Measurements from ENCODE around the gene TGFBR3. TPM values are rescaled to one million over a fixed set of nuclear protein-coding genes. Genes with fewer than 3 reads are reported as not detected.

The TGFBR3 gene
- total RNA-seq, 2 donors from 2014 or later: 60.8 to 62.4 TPM

DNA sequence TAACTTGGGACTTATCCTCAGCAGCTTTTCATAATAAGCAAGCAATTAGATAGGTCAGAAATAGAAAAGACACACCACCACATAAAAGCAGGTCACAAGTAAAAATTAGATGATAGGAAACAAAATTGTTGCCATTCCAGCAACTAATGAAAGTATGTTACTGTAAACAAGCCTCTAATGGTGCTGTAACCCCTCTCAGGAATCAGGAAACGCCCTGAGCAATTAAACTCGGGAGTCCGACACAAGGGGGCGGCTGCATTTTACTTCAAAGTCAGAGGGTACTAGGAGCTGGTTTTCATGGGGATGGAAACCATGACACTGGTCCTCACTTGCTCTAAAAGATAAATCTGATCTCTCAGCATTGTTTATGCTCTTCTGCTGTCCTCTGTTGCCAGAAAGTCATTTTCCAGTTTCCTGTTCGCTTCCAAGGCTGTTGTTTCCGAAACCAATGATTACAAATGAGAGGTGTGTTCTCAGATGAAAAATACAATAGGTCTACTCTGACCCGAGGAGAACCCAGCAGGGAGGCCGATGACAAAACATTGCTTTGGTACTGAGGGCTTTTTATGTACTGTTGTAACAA lies 93.4 kb downstream of the TGFBR3 start:
- H3K27ac ChIP-seq: no peak overlapping the region

DNA sequence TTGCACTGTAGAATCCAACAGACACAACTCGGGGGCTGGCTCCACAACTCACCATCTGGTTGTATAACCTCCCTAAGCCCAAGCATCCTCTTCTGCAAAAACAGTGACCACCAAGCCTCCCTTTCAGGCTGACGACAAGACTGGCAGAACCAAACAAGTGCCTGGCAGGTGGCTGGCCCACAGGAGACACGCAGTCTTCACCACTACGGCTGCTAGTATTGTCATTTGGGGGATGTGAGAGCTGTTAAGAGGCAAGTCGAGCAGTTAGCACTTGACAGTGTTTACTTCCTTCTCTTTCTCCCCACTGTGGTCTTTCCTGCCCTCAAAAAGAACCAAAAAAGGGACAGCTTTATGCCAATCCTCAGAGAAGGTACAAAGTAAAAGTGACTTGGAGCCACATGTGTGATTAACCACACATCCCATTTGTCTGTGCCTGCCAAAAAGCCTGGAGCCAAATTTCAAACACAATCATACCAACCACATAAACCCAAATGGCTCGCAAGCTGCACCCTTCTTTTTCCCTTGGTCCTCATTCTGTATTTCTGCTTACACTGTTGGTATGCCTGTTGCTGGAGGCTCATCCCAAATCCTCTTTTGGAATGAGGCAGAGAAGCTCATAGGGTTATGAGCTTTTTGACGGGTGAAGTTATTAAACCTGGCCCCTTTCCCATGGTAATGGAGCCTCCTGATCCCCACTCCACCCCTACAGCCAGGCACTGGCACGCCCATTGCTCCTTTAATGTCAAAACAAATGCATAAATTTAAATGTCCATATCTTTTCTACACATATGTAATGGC lies 94.1 kb downstream of the TGFBR3 start:
- H3K27me3 ChIP-seq (replicated peaks; ENCODE audit: insufficient read depth): no peaks in the 10 kb centered on the region
- DNase-seq (ENCODE audit: low spot score) (no peak), ATAC-seq (ENCODE audit: insufficient number of reproducible peaks, low FRiP score, low read depth) (no peak)
- H3K36me3 ChIP-seq: no peaks in the 10 kb centered on the region
- H3K27ac ChIP-seq: no peak overlapping the region
- peaks cover 12 to 16% of the 10 kb centered on the region in 2 donors for H3K4me1 ChIP-seq (ENCODE audit: control insufficient read depth in 1 of 2, low read depth in 2 of 2)
- H3K4me3 ChIP-seq: no peak overlapping the region
- TF ChIP-seq, protein P1, sequence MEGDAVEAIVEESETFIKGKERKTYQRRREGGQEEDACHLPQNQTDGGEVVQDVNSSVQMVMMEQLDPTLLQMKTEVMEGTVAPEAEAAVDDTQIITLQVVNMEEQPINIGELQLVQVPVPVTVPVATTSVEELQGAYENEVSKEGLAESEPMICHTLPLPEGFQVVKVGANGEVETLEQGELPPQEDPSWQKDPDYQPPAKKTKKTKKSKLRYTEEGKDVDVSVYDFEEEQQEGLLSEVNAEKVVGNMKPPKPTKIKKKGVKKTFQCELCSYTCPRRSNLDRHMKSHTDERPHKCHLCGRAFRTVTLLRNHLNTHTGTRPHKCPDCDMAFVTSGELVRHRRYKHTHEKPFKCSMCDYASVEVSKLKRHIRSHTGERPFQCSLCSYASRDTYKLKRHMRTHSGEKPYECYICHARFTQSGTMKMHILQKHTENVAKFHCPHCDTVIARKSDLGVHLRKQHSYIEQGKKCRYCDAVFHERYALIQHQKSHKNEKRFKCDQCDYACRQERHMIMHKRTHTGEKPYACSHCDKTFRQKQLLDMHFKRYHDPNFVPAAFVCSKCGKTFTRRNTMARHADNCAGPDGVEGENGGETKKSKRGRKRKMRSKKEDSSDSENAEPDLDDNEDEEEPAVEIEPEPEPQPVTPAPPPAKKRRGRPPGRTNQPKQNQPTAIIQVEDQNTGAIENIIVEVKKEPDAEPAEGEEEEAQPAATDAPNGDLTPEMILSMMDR (IDR thresholded peaks at IDR 0.05): no peak
- H3K9me3 ChIP-seq: no peaks in the 10 kb centered on the region

More for the DNA sequence above, 93.4 kb downstream of the TGFBR3 start:
- Histone ChIP-seq H3K9me3 (no peaks in the 10 kb centered on the region), H3K4me3 (no peak overlapping the region), H3K27me3 (replicated peaks; ENCODE audit: insufficient read depth) (no peaks in the 10 kb centered on the region), H3K4me1 (ENCODE audit: control insufficient read depth in 1 of 2, low read depth in 2 of 2) (peaks cover 12 to 16% of the 10 kb centered on the region in 2 donors), H3K36me3 (no peaks in the 10 kb centered on the region)
- TF ChIP-seq, protein P1 (IDR thresholded peaks at IDR 0.05): no peak
- ATAC-seq (ENCODE audit: insufficient number of reproducible peaks, low FRiP score, low read depth): no peak
- no peak for DNase-seq (ENCODE audit: low spot score)

- no peaks in the 10 kb centered on the region for H3K9me3 ChIP-seq
- no peaks in the 10 kb centered on the region for H3K27me3 ChIP-seq (replicated peaks; ENCODE audit: insufficient read depth)
- H3K4me1 ChIP-seq (ENCODE audit: control insufficient read depth in 1 of 2, low read depth in 2 of 2): peaks cover 11 to 16% of the 10 kb centered on the region in 2 donors
- DNase-seq (ENCODE audit: low spot score): no peak
- H3K4me3 ChIP-seq: no peak overlapping the region
- no peaks in the 10 kb centered on the region for H3K36me3 ChIP-seq
- TF ChIP-seq, protein P1 (IDR thresholded peaks at IDR 0.05): no peak
- H3K27ac ChIP-seq: no peak overlapping the region
- no peak for ATAC-seq (ENCODE audit: insufficient number of reproducible peaks, low FRiP score, low read depth)
Observed at GRCh38 chr1:91791103-91791502, 94.8 kb downstream of the TGFBR3 start.

GRCh38 chr1:91790392-91790791 lies 95.6 kb downstream of the TGFBR3 start:
- no peak overlapping the region for H3K27ac ChIP-seq
- no peaks in the 10 kb centered on the region for H3K27me3 ChIP-seq (replicated peaks; ENCODE audit: insufficient read depth)
- no peak for DNase-seq (ENCODE audit: low spot score)
- ATAC-seq (ENCODE audit: insufficient number of reproducible peaks, low FRiP score, low read depth): no peak
- no peaks in the 10 kb centered on the region for H3K36me3 ChIP-seq
- H3K9me3 ChIP-seq: no peaks in the 10 kb centered on the region
- H3K4me1 ChIP-seq (ENCODE audit: control insufficient read depth in 1 of 2, low read depth in 2 of 2): peaks cover 4 to 11% of the 10 kb centered on the region in 2 donors
- no peak overlapping the region for H3K4me3 ChIP-seq
- TF ChIP-seq, protein P1 (IDR thresholded peaks at IDR 0.05): no peak

DNA sequence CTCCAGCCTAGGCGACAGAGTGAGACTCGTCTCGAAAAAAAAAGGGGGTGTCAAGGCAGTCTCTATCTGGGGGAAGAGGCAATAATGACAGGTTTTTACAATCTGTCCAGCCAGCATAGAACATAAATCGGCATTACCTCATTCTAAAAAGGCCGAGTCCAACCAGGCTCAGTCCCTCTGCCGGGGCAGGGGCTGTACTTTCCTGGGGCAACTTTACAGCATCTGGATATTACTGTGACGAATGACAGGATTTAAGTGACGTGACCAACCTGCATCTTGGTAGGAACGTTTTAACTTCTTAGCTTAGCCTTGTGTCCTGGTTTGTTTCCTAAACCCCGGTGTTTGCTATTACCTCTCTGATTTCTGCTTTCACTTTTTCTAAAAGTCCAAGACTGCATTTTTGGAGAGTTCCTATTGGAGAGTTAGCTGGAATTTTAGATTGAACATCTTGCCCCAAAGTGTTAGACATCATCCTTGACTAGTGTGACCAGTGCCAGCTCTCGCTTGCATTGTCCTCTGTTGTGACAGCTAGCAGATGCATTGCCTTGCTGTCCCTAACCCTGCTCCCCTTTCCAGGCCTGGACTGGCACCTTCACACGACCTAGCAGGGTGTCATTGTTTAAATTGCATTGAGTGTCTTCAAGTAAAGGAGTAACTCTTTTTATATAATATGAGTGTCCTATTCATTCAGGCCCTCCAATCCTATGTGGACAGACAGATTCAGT lies 96.5 kb downstream of the TGFBR3 start:
- Histone ChIP-seq H3K27ac (no peak overlapping the region), H3K9me3 (no peaks in the 10 kb centered on the region), H3K4me1 (ENCODE audit: control insufficient read depth in 1 of 2, low read depth in 2 of 2) (peaks cover 7 to 17% of the 10 kb centered on the region in 2 donors), H3K27me3 (replicated peaks; ENCODE audit: insufficient read depth) (no peaks in the 10 kb centered on the region), H3K4me3 (no peak overlapping the region), H3K36me3 (no peaks in the 10 kb centered on the region)
- TF ChIP-seq, protein P1 (IDR thresholded peaks at IDR 0.05): no peak
- ATAC-seq (ENCODE audit: insufficient number of reproducible peaks, low FRiP score, low read depth) (no peak), DNase-seq (ENCODE audit: low spot score) (no peak)
